Activated B cell treated with CpG ODN at 0.5 μM for 24 hours (primary cell): ENCODE measurements around the gene TBC1D1. TPM values are rescaled to one million over a fixed set of nuclear protein-coding genes. Genes with fewer than 3 reads are reported as not detected.

Source experiments
- total RNA-seq: library from RNA; stranded (reverse); gene quantifications from 2 replicates; pipeline ENCODE4 v1.2.3, GENCODE V29; 2022

TBC1D1 gene
- total RNA-seq, 1 donor from 2014 or later, result 84.8 TPM

Other genes starting within 250 kb of the TBC1D1 start
- 0.71 and 1.0 TPM in 2 replicates for gene RELL1, start 204.7 kb upstream of the TBC1D1 start, total RNA-seq
- 26.4 and 29.6 TPM in 2 replicates for gene PGM2, start 64.4 kb upstream of the TBC1D1 start, total RNA-seq
- 1.9 and 2.2 TPM in 2 replicates for gene PTTG2, start 69.3 kb downstream of the TBC1D1 start, total RNA-seq